ENCODE data around the gene RAB8A.

GRCh38 chr19:16121967-16122366, 10.3 kb downstream of the RAB8A start:
- TF ChIP-seq CTCF (IDR thresholded peaks at IDR 0.05) (no peak), EZH2 (IDR thresholded peaks at IDR 0.05) (no peak)
